Loucy (cell line): ENCODE measurements around the gene MTARC2.

Source experiments
- H2AFZ ChIP-seq: fragments of 200-600 bp; sonication (generic); 2 replicates; pipeline ENCODE4 v1.6.0; 2016; ENCODE audit warnings: antibody characterized with exemption, mild to moderate bottlenecking, low read length, moderate library complexity
- H3F3A ChIP-seq: fragments of 200-600 bp; 2 replicates; pipeline ENCODE4 v1.6.0; 2016; ENCODE audit warnings: antibody characterized with exemption, low read depth, mild to moderate bottlenecking
- H3K27me3 ChIP-seq: fragments of 200-600 bp; sonication (generic); 2 replicates; pipeline ENCODE4 v1.6.1; 2014; ENCODE audit warnings: low read length, mild to moderate bottlenecking; ENCODE audit not compliant: insufficient read depth, poor library complexity, severe bottlenecking
- H3K36me3 ChIP-seq: fragments of 200-600 bp; sonication (generic); 2 replicates; pipeline ENCODE4 v1.6.1; 2016; ENCODE audit warnings: low read length; ENCODE audit not compliant: insufficient read depth
- H3K4me1 ChIP-seq: fragments of 200-600 bp; sonication (generic); 2 replicates; pipeline ENCODE4 v1.5.1; 2014; ENCODE audit warnings: low read length, mild to moderate bottlenecking; ENCODE audit not compliant: insufficient read depth, poor library complexity, severe bottlenecking
- H3K4me2 ChIP-seq: fragments of 200-600 bp; sonication (generic); 2 replicates; pipeline ENCODE4 v1.6.0; 2014; ENCODE audit warnings: antibody characterized with exemption, low read length, low read depth, mild to moderate bottlenecking; ENCODE audit not compliant: poor library complexity, severe bottlenecking
- H3K4me3 ChIP-seq: fragments of 200-600 bp; sonication (generic); 2 replicates; pipeline ENCODE4 v1.5.1; 2014; ENCODE audit warnings: low read length, mild to moderate bottlenecking, mixed read lengths; ENCODE audit not compliant: poor library complexity, severe bottlenecking
- H3K79me2 ChIP-seq: fragments of 200-600 bp; sonication (generic); 2 replicates; pipeline ENCODE4 v1.6.1; 2014; ENCODE audit warnings: low read length; ENCODE audit not compliant: insufficient read depth
- H3K9ac ChIP-seq: fragments of 200-600 bp; sonication (generic); 2 replicates; pipeline ENCODE4 v1.6.0; 2014; ENCODE audit warnings: mild to moderate bottlenecking, low read depth, low read length, moderate library complexity; ENCODE audit not compliant: poor library complexity, severe bottlenecking
- H3K9me2 ChIP-seq: fragments of 200-600 bp; sonication (generic); replicated peaks from 2 replicates; pipeline ENCODE4 v1.6.1; 2016; ENCODE audit warnings: low read depth, low read length, mixed read lengths
- H3K9me3 ChIP-seq: fragments of 200-600 bp; sonication (generic); 2 replicates; pipeline ENCODE4 v1.6.1; 2014; ENCODE audit warnings: mild to moderate bottlenecking, antibody characterized with exemption, low read length, low read depth; ENCODE audit not compliant: insufficient read depth
- H4K20me1 ChIP-seq: fragments of 200-600 bp; sonication (generic); 2 replicates; pipeline ENCODE4 v1.6.0; 2014; ENCODE audit warnings: antibody characterized with exemption, low read length, mild to moderate bottlenecking; ENCODE audit not compliant: insufficient read depth, poor library complexity, severe bottlenecking
- CTCF ChIP-seq: fragments of 200-600 bp; sonication (generic); conservative IDR thresholded peaks from 2 replicates; pipeline ENCODE4 v1.5.1; 2014; ENCODE audit warnings: mild to moderate bottlenecking, antibody characterized with exemption, low read length
- EZH2phosphoT487 ChIP-seq: fragments of 200-600 bp; IDR thresholded peaks from 2 replicates; pipeline ENCODE4 v1.6.1; 2018; ENCODE audit warnings: antibody characterized with exemption, mild to moderate bottlenecking, moderate library complexity, borderline replicate concordance

The MTARC2 gene

GRCh38 chr1:220703305-220703704 is 44.8 kb upstream of the MTARC2 start:
- H3K9me2 ChIP-seq = no peaks in the 10 kb centered on the region
- H3K4me2 ChIP-seq = no peak overlapping the region
- H3K9me3 ChIP-seq = no peaks in the 10 kb centered on the region
- H3K36me3 ChIP-seq = no peaks in the 10 kb centered on the region
- H3K27me3 ChIP-seq = peaks cover 5% of the 10 kb centered on the region
- no peak overlapping the region for H3K4me3 ChIP-seq
- no peaks in the 10 kb centered on the region for H3K79me2 ChIP-seq
- H3K4me1 ChIP-seq = no peaks in the 10 kb centered on the region
- no peaks in the 10 kb centered on the region for H3F3A ChIP-seq
- H4K20me1 ChIP-seq = no peaks in the 10 kb centered on the region
- no peak overlapping the region for H2AFZ ChIP-seq
- TF ChIP-seq EZH2phosphoT487 (no peak), CTCF (no peak)
- H3K9ac ChIP-seq = no peak overlapping the region

GRCh38 chr1:220705782-220706181 is 42.3 kb upstream of the MTARC2 start:
- H3F3A ChIP-seq = no peaks in the 10 kb centered on the region
- H3K9me3 ChIP-seq = no peaks in the 10 kb centered on the region
- no peaks in the 10 kb centered on the region for H3K79me2 ChIP-seq
- H3K4me2 ChIP-seq = no peak overlapping the region
- no peaks in the 10 kb centered on the region for H4K20me1 ChIP-seq
- no peak overlapping the region for H3K4me3 ChIP-seq
- no peak overlapping the region for H2AFZ ChIP-seq
- H3K9ac ChIP-seq = no peak overlapping the region
- no peaks in the 10 kb centered on the region for H3K27me3 ChIP-seq
- no peaks in the 10 kb centered on the region for H3K4me1 ChIP-seq
- no peak for TF ChIP-seq EZH2phosphoT487
- no peak for TF ChIP-seq CTCF
- no peaks in the 10 kb centered on the region for H3K9me2 ChIP-seq
- no peaks in the 10 kb centered on the region for H3K36me3 ChIP-seq

- H2AFZ ChIP-seq = no peak overlapping the region
- H4K20me1 ChIP-seq = no peaks in the 10 kb centered on the region
- TF ChIP-seq EZH2phosphoT487 (no peak), CTCF (no peak)
- no peaks in the 10 kb centered on the region for H3K4me1 ChIP-seq
- no peaks in the 10 kb centered on the region for H3K9me2 ChIP-seq
- H3K4me3 ChIP-seq = no peak overlapping the region
- H3K27me3 ChIP-seq = no peaks in the 10 kb centered on the region
- H3K36me3 ChIP-seq = no peaks in the 10 kb centered on the region
- H3K9me3 ChIP-seq = no peaks in the 10 kb centered on the region
- H3K9ac ChIP-seq = no peak overlapping the region
- no peaks in the 10 kb centered on the region for H3K79me2 ChIP-seq
- H3K4me2 ChIP-seq = no peak overlapping the region
- no peaks in the 10 kb centered on the region for H3F3A ChIP-seq
These were observed 41.6 kb upstream of the MTARC2 start for GRCh38 chr1:220706480-220706879.
